CD1c-positive myeloid dendritic cell (primary cell): ENCODE results near the gene DRG1.
A peak's percentile ranks its signal among the peaks of the same experiment; 100 is the strongest.
"Not testable (repeated sequence)": the region's sequence is repeated elsewhere in the genome, so short reads cannot be mapped to it uniquely, and the experiment has no call there.

ENCODE experiments used
- DNase-seq: peaks from one replicate; pipeline ENCODE4 v3.0.0-alpha.2; 2016; ENCODE audit errors: extremely low spot score

Gene DRG1

DNA sequence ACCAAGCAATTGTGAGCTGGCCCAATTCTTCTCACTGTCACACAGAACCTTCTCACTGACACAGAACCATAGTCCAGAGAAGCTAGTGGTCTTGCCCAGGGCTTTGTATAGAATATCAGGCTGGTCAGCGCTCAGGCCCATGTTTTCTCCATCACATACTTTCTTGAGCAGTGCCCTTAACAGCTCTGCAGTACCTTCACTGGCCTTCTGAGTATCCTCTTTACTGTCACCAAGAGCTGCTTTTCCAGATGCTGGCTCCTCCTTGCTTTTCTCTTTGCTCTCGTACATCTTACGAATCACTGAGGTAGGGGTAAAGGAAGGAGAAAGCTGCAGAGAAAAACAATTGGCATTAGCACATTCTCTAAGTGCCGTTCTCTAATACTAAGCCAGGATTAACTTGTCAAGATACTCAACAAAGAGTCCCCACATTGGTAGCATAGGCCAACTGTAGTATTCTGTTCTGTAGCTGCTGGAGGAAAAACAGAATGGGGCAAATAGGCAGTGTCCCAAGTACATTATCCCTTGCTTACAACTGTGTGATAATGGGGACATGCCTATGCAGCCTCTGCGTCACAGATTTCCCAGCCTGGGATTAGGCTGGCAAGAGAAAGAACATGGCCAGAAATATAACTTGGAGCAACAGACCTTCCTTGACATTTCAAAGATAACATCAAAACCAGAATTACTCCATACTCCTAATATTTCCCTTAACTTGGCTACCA, 43.5 kb downstream of the DRG1 start:
- no peak for DNase-seq

DNA sequence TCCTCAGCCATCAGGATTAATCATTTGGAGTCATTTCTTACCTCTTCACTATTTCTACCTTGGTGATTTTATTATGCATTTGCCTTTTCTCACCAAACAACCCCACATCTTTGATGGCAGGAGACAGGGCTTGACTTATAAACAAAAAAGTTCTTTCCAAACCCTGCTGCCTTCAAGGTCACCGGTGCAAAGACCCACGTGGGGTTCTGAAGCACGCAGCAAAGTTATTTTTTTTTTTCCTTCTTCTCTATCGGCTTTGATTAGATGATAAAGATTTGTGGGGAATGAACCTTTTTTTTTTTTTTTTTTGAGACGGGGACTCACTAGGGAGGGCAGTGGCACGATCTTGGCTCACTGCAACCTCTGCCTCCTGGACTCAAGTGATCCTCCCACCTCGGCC, 44.1 kb downstream of the DRG1 start:
- DNase-seq = no peak

DNA sequence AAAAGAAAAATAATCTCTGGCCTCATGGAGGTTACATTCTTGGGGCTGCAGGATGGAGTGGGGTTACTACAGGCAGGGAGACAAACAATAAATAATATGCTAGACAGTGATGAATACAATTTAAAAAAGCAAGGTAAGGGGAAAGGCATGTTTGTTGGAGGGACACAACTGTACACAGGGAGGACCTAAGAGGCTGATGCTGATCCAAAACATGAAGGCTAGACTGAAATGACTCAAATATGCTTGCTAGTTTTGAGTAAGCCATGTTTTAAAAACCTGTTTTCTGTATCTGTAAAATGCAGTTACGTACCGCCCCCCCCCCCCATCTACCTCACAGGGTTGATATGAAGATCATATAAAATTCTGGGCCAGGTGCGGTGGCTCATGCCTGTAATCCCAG, 46.2 kb downstream of the DRG1 start:
- DNase-seq = no peak

DNA sequence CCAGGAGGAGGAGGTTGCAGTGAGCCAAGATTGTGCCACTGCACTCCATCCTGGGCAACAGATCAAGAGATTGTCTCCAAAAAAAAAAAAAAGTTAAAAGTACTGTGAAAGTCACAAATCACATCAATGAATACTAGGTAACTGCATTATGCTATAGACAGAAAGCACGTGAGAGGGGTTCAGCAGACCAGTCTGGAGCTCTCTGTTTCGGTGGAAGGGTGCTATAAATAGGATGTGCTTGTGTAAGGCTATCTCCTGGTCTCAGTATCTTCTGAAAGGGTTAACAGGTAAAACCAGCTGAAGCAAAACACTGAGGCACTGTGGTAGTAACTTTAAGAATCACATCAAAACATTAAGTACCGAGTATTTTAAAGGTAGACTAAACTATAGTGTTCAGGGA, 46.8 kb downstream of the DRG1 start:
- DNase-seq = no peak

DNA sequence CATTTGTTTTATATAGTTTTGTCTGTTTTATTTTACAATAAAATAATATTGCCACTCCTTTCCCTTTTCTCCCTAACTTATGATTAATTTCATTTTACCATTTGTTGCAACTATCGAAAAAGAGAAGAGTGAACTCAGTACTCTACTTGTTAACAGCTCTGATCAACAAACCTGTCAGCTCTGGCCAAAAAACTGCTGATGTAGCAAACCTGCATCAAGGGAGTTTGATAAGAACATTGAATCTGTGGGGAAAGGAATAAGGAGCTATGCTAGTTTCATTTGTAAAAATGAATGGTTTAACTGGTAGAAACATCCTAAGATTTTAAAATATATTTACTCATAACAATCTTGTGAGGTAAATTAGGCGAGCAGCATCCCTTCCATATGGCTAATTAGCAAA, 47.4 kb downstream of the DRG1 start:
- DNase-seq = no peak

DNA sequence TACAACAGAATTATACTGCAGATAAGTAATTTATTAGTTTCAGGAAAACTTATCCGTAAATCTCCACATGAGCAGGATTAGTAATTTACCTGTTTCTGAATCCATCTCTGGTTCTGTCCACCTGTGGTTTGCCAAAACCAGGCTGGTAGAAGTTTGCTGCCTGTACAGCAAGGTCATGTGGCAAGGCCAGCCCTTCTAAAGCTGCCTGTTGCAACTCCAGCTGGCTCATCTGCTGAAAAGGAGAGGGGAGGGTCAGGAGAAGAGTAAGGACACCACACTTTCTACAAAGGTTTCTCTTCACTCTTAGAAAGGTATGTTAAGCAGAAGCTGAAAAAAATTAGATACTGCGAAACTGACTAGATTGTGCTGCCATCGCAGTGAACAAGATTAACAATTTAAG, 47.9 kb downstream of the DRG1 start:
- no peak for DNase-seq

DNA sequence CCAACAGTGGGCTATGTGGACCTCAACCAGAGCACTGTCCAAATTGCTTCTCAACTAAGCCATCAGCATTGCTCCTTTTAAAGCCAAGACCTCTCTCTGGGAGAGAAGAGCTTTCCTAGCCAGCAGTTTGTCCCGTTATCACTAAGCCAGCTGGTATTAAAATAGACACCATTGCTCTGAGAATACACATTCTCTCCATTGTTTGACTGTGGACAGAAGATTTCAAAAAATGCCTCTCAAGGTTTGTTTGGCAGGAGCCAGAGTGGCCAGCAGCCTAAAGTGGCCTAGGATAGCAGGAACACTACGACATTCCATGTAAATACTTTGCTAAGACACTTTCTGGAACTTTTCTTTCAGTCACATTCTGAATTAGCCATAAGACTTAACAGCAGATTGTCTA, 49.0 kb downstream of the DRG1 start:
- no peak for DNase-seq

DNA sequence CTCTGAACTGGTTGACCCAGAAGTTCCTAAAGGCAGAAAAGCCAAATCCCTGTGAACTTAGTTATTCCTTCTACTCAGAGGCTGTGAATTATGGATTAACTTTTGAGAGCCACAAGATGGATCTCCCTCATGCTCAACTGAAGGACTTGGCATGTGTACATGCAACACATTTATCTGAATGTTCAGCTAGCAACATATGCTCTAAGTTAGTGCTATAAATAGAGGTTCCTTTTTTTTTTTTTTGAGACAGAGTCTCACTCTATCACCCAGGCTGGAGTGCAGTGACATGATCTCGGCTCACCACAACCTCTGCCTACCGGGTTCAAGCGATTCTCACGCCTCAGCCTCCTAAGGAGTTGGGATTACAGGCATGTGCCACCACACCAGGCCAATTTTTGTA, 50.1 kb downstream of the DRG1 start:
- no peak for DNase-seq

DNA sequence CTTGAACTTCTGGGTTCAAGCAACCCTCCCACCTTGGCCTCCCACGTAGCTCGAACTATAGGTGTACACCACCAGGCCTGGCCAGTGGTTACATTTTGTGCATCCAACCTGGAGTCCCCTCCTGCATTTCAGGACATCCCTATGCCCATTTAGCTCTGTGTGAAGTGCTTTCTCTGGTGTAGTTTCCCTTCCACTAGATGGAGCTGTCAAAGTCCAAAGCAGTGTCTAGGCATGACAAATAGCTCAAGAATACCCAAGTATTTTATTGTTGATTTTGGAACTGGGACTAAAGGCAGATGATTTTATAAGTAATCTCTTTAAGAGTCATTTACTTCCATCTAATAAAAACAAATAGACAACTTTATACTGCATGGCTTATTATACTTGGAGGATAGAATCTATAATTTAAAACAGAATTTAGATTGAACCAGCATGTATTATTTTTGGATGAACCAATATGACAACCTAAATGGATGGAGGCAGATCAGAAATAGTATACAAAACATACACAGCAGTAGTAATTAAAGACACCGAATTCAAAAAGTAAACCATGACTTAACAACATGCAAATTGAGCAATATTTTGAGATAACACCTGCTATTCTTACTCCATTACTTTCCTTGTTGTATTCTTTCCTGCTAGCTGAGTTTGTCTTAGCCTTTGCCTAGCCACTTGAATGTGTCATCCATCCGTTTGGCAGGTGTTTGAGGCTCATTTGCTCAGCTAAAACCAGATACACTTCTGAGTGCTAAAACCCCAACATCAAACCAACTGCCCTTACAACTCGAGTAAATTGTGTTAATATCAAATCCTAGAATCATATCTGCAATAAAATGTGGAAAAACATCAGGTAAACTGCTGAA, 52.5 kb downstream of the DRG1 start:
- peak; percentile 29 for DNase-seq

DNA sequence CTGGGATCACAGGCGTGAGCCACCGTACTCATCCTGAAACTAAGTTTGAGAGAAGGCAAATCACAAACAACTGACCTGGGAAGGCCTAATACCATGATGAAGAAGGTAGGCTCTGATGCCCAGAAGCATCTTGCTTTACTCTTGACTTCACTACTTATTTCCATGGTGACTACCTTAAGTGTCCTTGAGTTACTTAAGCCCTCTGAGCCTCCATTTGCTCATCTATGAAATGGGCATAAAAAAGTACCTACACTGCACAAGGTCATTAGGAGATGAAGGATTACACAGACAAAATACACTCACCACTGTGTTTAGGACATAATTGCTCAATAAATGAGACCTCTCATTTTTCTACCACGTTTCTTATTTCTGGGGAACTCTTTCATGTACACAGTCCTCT, 62.3 kb downstream of the DRG1 start:
- DNase-seq = no peak

DNA sequence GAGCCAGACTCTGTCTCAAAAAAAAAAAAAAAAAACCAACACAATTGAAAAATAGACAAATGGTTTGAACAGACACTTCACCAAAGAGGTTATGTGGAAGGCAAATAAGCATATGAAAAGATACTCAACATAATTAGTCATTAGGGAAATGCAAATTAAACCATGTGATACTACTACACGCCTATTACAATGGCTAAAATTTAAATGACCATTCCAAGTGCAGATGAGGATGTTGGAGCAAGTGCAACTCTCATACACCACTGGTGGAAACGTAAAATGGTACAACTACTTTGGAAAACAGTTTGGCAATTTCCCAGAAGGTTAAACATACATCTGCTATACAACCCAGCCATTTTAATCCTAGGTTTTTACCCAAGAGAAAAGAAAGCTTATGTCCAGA, 65.9 kb downstream of the DRG1 start:
- no peak for DNase-seq

DNA sequence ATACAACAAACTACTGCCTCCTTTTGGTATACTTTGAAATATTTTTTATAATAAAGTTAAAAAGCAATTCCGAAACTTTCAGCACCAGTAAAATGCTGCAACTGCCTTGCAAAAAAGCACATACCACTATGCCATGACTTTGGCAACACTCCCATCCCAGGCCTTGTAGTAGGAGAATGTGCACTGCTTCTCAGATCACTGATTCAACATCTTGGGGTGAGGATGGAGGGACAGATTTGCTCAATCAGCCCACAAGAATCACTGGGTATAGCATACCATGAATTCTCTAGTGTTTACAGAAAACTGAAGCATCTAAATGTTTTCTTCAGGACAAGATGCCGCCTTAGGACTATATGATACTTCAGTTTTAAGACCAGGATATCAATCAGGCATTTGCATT, 75.3 kb downstream of the DRG1 start:
- no peak for DNase-seq

DNA sequence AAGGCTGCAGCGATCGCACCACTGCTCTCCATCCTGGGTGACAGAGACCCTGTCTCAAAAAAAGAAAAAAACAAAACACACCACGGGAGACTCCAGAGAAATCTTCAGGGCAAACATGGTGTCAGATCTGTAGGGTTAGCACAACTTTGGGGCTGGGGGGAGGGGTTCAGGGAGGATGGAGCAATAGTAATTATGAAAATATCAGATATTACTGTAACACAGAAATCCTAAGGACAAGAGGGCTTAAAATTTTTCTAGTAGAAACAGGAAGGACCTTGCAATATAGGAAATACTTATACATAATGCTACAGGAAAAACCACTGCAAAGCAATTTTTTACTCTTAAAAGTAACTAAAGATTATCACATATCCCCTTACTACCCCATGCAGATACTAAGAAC, 76.4 kb downstream of the DRG1 start:
- DNase-seq = no peak

DNA sequence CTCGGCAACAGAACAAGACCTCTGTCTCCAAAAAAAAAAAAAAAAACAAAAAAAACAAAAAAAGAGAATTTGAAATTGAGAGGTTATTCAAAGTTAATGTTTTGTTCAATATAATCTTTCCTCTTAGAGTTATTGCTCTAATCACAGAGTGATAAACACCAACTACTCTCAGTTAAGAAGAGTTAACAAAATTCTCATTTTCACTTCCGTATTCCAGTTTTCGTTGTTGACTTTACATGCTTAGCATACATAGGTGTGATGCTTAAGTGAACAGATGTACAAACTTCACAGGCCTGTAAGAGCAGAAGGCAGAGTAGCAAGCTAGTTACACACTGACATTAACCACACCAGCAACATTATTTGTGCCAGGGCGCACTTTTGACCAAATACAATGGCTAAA, 77.9 kb downstream of the DRG1 start:
- DNase-seq = no peak

DNA sequence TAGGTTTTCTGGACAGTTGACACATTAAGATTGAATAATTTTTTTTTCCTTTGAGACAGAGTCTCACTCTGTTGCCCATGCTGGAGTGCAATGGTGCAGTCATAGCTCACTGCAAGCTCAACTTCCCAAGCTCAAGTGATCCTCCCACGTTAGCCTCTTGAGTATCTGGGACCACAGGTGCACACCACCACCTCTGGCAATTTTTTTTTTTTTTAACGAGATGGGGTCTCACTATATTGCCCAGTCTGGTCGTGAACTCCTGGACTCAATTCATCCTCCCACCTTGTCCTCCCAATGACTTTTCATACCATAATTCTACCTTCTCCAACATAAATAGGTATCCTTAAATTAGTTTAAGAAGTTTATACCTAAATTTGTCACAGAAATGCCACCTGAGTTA, 81.7 kb downstream of the DRG1 start:
- no peak for DNase-seq

DNA sequence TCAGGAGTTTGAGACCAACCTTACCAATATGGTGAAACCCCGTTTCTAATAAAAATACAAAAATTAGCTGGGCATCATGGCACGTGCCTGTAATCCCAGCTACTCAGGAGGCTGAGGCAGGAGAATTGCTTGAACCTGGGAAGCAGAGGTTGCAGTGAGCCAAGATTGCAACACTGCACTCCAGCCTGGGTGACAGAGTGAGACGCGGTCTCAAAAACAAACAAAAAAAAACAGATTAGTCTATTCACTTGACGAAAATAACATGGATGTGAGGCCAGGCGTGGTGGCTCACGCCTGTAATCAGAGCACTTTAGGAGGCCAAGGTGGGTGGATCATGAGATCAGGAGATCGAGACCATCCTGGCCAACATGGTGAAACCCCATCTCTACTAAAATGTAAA, 83.1 kb downstream of the DRG1 start:
- not testable (repeated sequence) for DNase-seq
